Hematopoietic multipotent progenitor cell treated with erythropoietin and hydrocortisone succinate and interleukin-3 and kit ligand, for 17 days (in vitro differentiated cells): ENCODE measurements around the gene SVIL.

Source experiments
- DNase-seq: peaks from one replicate; pipeline ENCODE4 v3.0.0-alpha.2; 2015; ENCODE audit warnings: low spot score

Gene SVIL

DNA sequence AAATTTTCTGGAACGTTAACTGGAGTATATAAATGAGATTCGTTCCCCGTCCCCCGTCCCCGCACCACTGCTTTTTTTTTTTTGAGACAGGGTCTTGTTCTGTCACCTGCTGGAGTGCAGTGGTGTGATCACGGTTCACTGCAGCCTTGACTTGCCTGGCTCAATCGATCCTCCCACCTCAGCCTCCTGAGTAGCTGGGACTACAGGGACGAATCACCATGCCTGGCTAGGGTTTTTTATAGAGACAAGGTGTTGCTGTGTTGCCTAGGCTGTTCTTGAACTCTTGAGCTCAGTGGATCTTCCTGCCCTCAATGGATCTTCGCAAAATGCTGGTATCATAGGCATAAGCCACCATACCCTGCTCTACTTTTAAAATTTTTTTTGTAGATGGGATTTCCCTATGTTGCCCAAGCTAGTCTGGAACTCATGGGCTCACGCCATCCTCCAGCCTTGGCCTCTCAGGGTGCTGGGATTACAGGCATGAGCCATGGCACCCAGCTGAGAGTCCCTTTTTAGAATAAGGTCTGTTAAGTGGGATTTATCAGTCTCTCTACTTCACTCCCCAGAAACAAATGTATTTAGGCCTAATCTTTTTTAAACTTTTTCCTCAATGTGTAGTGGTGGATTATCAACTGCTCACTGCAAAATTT lies 223.0 kb downstream of the SVIL start:
- peak; percentile 15 for DNase-seq

DNA sequence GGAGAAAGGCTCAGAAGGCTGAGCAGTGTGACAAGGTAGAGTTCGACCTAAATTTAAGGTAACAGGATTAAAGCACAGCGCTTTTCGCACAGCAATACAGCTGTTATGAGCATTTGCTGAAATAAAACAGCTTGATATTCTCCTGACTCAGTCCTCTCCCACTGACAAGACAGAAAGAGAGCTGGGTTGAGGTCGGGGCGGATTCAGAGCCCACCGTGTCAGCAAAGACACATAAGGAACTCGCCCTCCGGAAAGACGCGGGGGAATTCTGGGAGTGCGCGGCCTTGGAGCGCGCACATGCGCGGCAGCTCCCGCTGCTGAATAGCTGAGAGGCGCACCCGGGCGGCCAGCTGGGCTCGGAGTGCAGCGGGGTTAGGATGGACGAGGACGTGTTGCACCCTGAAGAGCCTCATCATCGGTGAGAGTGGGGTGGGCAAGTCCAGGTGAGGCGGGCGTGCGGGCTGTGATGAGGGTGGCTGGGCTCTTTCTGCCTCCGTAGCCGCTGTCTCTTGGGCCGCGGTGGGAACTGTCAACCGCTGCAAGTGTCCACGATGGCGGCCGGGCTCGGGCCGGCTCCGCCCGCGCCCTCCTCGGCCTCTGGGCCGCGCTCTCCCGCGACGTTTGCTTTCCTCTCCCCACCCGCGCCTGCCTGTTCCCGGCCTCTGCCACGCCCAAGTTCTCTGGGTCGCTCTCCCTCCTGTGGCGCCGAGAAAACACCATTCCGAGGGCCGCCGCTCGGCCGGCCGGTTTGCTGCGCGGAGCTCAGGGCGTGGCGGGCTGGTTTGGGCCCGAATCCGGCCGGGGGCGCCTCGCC lies 225.3 kb downstream of the SVIL start:
- DNase-seq, result peak; percentile 56

DNA sequence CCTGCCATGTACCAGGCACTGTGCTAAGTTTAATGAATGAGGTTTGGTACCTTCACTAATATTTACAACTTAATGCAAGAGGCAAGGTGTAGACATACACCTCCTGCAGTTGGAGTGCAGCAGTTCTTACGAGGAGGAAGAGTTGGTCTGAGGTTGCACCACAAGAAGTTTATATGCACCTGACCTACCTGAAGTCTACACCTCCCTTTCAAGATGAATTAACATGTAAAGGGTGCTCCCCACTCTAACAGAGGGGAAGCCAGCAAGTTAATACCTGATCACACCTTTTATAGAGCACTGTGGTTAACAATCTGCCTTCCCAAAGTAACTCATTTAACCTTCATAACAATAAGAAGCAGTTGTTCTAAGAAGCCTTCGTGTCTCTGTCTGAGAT lies 225.9 kb downstream of the SVIL start:
- no peak for DNase-seq
